ENCODE results near the gene DDX20.
A peak's percentile ranks its signal among the peaks of the same experiment; 100 is the strongest.

DDX20 gene, protein sequence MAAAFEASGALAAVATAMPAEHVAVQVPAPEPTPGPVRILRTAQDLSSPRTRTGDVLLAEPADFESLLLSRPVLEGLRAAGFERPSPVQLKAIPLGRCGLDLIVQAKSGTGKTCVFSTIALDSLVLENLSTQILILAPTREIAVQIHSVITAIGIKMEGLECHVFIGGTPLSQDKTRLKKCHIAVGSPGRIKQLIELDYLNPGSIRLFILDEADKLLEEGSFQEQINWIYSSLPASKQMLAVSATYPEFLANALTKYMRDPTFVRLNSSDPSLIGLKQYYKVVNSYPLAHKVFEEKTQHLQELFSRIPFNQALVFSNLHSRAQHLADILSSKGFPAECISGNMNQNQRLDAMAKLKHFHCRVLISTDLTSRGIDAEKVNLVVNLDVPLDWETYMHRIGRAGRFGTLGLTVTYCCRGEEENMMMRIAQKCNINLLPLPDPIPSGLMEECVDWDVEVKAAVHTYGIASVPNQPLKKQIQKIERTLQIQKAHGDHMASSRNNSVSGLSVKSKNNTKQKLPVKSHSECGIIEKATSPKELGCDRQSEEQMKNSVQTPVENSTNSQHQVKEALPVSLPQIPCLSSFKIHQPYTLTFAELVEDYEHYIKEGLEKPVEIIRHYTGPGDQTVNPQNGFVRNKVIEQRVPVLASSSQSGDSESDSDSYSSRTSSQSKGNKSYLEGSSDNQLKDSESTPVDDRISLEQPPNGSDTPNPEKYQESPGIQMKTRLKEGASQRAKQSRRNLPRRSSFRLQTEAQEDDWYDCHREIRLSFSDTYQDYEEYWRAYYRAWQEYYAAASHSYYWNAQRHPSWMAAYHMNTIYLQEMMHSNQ
- total RNA-seq: 82.5 to 120 reads per million in 2 experiments

DNA sequence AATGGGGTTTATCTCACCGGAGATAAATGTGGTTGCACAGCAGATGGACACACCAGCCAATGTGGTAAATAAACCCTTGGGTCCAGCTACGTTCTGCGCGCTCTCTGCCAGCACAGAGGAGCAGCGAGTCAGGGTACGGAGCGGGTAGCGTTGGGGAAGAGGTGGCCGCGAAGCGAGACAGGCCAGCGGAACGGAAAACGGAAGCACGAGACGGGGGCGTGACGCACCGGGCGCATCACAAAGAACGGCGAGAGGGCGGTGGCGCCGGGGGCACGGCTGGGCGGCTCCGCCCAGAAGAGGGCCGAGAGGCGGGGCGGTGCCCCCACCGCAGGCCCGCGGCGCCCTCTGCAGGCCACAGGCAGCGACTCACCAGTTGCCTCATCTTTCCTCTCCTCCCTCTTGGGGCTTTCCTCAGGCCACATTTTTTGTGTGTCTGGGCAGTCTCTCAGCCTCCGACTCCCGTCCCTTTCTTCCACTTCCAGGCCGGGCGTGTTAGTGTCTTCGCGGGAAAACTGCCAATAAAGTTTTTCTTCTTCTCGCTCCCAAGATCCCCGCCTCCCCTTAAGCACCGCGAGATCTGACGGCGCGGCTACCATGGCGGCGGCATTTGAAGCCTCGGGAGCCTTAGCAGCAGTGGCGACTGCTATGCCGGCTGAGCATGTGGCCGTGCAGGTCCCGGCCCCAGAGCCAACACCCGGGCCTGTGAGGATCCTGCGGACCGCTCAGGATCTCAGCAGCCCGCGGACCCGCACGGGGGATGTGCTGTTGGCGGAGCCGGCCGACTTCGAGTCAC lies at the start of gene DDX20:
DDX20 (plus strand) TSS at position 571 of the 793 bp plus-strand sequence; CDS start at position 595, 24 bp downstream.
- peak; percentile 92 for DNase-seq (ENCODE audit: low read depth)

DNA sequence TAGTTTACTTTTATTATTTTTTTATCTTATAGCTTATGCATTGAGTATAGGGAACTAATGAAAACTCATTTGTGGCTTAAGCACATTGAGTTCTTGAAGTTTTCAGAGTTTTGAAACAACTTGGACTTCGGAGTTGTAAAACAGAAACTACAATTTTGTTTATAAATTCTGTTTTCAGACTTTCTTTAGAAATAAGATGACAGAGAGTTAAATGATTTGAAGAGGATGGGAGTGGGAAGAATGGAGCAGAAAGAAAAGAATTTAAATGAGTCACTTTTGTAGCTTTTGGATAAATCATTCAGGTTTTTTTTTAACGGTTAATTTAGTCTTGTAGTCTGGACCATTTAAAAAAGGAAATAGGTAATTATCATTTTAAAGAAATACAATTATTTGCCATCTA lies 48.8 kb upstream of the DDX20 start:
- DNase-seq (ENCODE audit: low read depth): no peak

DNA sequence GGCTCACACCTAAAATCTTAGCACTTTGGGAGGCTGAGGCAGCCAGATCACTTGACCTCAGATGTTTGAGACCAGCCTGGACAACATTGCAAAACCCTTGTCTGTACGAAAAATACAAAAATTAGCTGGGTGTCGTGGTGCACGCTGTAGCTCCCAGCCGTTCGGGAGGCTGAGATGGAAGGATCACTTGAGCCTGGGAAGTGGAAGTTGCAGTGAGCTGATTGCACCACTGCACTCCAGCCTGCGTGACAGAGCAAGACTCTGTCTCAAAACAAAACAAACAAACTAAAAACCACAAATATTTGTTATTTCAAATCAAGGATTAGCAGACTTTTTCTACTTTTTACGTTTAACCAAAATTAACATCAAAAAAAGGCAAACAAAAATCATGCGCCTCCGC lies 47.8 kb upstream of the DDX20 start:
- DNase-seq (ENCODE audit: low read depth): no peak

DNA sequence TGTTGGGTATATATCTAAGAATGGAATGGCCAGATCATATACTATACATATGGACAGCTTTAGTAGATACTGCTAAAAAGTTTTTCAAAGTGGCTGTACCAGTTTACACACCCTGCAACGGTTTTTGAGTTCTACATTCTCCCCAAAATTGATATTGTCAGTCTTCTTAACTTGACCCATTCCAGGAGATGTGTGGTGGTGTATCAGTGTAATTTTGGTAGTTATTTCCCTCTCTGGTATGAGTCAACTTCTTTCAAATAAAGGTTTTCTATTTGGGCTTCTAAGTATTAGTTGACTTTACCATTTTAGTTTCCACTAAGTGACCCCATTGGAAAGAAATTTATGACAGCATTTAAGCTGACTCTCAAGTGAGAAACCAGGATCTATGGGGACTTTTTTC lies 45.7 kb upstream of the DDX20 start:
- DNase-seq (ENCODE audit: low read depth): no peak

DNA sequence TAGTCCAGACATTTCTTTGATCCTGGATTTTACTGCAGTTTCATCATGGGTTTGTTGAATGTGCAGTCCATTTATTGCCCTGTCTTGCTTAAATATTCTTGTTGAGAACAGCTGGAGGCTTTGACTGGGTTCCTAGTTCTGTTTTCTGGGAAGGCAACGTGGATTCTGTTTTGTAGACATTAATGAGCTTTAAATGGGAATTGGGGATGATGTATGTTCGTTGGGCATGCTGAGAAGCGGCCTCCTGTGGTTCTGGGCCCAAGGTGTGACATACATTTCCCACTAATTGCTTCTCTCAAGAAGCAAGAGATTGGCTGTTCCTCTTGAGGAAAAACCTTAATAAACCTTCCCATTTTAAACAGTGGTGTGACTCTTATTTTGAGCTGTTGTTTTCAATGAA lies 39.4 kb upstream of the DDX20 start:
- no peak for DNase-seq (ENCODE audit: low read depth)

DNA sequence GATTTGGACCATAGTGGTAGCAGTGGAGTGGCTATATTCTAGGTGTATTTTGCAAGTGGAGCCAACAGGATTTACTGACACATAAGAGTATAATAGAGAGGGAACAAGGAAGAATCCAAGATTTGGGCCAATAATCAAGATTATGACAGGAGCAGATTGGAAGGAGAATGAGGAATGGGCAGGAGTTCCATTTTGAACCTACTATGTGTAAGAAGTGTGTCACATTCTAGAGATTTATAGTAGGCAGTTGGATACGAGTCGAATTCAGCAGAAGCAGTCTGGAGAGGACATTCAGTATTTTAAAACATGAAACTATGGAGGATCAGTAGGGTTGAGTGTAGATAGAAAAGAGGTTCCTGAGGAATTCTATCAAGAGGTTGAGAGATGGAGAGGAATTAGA lies 38.3 kb upstream of the DDX20 start:
- DNase-seq (ENCODE audit: low read depth): no peak

DNA sequence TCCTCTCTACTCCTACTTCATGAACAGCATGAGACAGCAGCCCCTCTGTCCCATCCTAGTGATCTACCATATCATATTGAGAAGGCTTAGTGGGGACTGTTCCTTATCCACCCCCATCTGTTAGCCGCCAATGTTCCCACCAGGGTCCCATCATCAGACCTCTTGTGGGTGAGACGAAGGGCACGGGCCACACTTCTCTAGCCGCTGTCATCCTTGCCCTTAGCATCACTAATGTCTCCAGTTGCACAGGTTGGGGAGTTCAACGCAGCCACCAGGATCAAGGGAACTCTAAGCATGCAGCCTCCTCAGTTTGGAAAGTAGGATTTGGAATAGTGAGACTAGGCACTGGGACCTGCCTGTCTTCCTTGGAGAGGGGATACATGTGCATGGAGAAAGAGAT lies 36.6 kb upstream of the DDX20 start:
- no peak for DNase-seq (ENCODE audit: low read depth)

DNA sequence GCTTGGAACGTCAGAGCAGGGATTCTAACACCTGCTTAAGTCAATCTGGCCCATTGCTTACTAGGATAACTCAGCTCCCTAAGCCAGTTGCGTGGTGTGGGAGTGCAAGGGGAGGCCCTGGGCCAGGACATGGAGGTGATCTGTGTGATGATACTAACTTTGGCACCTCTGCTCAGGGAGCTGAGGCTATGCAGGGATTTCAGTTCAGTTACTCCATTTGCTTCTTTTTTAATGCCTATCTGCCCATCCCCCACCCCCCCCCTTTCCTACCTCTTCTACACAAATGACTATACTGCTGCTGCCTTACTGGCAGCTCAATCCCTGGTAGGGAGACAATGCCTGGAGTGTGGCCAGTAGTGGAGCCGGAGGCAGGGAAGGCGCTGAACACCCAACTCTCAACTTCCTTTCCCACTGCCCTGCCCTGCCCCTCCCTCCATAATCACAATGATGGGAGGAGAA lies 36.0 kb upstream of the DDX20 start:
- no peak for DNase-seq (ENCODE audit: low read depth)

DNA sequence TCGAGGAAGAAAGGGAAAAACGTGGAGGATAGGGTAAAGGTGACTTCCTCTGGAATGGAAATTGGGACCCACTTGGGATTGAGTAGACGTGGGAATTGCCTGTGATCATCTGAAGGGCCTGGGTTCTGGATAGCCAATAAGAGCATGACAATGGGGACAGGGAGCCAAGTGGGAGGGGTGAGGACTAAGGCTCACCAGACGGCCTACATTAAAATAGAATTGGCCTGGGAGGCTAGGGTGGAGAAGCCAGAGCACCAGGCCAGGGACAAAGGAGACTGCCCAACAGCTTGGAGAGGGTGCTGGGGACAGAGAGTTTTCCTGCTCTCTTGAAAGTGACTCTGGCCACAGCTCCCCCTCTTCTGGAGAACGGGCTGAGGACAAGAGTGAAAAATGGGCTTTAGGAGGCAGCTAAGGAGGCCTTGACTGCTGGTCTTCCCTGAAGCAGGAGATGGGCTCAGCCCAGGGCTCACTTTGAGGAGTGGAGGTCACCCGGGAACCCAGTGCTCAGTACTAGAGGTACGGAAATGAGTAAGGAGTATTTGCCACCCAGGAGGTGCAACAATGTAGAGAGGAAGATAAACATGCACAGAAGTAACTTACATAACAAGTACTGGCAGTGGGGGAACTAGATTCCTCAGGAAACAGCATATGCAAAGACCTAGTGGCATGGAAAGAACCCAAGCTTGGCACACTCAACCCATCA lies 35.3 kb upstream of the DDX20 start:
- DNase-seq (ENCODE audit: low read depth): no peak

DNA sequence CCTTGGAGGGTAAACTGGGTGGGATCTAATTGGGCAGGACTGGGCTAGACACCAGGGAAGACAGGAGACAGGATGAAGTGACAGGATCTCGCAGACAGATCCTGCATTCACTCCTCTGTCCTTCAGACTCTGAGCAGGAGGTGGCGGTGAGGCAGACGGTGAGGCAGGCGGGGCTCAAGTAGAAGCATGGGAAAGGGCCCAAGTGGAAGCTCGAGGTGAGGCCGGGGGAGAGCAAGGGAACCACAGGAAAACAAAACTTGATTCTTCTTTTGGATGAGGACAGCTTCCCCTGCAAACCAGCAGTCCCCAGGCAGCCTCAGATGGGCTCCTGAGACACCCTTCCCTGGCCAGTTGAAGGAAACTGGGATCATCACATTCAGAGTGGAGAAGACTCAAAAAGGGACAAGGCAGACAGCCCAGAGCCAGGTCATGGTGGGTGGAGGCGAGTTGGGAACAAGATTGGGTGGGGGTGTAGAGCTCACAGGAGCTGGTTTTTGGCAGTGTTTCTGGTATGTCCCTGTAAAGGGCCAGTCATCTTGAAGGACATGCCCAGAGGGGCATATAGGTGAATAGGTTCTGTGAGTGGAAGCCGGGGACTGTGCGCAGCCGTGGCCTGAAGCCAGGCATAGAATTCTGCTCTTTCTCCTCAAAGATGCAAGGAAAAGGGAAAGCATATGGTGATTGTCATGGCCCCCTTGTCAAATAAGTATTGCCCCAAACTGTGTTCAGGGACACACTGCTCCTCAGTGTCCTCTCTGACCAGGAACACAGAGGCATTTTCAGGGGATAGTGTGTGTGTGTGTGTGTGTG lies 34.5 kb upstream of the DDX20 start:
- DNase-seq (ENCODE audit: low read depth): no peak

DNA sequence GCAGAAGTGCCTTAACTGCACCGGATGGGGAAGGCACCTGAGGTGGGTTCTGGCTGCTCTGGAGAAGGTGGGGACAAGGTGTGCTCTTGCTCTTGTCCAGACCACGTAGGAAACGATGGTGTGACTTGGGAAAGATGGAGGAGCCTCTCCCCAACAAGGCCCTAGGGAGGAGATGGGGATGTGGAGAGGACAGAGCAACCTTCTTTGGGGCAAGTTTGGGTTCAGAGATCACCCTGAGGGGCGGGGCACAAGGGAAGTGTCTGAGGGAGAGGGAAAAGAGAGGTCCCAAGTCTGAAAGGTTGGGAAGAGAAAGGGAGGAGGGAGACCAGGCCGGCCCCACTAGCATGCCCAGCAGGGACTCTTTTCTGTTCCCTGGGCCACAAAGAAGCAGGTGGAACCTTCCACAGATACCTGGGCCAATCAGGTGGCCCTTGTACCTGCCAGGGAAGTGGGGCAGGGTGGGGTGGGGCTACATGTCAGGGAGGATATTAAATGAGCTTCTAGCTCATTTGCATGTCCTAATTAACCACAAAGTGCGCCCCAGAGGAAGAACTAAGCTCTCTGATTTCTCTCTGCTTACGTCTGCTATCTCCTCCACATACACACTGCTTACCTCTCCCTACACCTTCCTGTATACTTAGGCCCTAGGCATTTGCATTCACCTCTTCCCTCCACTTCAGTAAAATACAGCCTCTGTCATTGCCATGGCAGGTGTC lies 32.5 kb upstream of the DDX20 start:
- peak; percentile 57 for DNase-seq (ENCODE audit: low read depth)

DNA sequence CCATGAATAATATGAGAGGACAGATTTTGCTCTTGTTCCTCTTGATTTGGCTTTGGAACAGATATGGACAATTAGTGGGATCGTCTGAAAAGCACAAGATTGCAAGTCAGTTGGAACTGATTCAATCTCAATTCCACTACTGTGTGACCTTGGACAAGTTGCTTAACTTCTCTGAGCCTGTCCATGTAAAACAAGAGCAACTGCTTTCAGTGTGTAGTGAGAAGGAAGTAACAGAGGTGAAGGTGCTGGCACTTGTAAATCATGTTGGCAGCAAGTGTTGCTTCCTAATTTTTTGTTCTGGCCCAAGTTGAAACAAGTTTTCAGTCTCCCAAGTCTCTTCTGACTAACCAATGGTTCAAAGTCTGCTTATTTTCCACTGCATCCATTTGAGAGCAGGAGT lies 31.8 kb upstream of the DDX20 start:
- no peak for DNase-seq (ENCODE audit: low read depth)

DNA sequence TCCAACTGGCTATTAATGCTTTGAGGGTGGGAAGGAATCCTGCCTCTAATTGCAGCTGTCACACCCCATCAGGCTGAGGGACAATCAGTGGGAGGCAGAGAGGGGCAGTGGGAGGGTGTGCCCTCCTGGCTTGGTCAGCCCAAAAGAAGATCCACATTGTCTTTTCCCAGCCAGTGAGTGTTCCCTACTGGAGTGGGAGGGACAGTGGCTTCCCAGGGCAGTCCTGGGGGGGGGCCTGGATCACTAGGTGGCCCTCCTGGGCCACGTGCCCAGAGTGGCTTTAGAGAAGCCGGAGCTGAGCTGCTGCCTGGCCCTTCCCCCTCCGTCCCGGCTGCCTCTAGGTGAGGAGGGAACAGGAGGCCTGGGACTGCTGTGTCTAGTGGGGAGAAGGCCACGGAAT lies 30.5 kb upstream of the DDX20 start:
- no peak for DNase-seq (ENCODE audit: low read depth)

DNA sequence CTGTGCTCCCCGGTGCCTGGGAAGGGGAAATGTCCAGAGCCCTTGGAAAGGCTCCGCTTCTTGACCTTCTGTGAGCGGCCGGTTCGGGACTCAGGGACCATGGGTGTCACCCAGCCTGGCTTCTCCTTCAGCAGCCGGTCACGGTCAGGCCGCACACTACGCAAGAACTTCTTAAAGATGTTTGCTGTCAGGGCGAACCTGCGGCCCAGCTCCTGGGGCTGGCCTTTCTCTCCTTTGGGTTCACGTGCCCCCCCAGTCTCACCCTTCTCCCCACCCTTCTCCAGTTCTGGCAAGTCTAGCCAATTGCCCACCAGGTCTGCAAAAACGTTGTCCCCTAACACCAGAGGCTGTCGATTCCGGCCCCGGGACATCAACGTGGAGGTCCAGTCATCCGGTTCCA lies 28.6 kb upstream of the DDX20 start:
- DNase-seq (ENCODE audit: low read depth): no peak

DNA sequence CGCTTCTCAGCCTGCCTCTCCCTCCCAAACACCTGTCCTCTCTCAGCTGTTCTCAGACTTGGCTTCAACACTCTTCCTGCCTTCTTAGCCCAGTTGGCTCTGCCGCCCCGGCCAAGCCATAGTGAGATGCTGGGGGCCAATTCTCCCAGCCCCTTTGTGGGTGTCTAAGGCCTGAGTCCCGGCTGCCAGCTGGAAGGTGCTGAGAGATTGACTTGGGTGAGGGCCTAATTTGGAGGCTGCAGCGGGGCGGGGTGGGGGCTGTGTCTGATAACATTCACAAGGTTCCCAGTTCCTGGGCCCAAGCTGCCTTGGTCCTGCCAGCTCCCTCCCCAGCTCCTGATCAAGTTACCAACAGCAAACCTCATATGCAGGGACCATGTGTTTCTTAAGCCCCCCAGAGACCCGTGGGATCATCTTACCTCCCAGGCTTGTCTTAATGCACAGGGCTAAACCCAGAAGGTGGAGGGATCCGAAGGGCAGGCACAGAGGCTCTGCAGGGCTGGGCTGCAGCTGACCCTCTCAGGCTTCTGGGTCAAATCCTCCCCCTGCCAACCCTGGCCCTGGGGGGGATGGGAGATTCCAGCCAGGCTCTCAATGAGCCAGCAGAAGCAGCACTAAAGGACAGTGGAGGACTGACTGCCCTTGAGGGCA lies 26.3 kb upstream of the DDX20 start:
- no peak for DNase-seq (ENCODE audit: low read depth)

DNA sequence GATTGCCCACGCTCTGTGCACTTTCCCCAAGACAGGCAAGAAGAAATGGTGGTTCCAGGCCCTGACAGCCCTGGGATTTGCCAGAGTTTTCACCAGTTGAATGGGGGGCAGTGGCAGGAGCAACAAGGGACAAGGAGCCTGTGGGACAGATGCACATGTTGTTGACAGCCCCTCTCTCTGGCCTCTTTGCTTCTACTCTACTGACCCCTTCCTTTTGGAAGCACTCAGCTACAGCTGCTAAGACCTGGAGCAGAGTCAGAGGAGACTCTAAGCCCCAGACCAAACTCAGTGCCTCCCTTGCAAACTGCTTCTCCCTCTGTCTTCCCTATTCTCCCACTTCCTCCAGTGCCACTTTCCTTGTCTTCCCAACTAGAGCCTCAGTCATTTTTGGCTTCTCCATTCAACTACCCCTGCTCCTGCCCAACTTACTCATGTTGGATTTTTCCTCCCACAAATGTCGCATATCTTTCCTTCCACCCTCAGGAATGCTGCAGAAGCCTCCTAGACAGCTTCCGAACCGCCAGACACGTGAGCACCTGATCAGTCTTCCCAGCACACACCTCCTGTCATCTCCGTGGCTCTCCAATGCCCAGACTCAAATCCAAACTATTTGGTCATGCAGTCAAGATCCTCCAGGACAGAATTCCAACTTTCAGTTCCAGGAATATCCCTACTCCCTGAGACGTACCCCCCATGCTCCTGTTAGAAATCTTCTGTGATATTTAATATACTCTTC lies 25.6 kb upstream of the DDX20 start:
- DNase-seq (ENCODE audit: low read depth): no peak

DNA sequence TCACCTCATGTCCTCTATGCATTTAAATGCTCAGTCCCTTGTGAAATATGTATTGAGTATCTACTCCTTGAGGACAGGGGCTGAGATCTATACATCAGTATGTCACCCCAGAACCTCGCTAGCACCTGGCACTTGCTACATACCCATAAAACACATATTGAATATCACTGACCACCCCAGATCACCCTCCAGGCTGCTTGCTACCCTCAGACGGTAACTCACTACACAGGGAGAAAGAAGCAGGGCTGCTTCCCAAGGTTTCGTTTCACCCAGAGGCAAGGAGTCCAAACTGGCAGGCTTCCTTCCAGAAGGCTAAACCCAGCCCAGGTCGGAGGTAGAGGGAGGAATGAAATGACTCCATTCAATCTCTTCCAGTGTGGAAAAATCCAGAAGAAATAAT lies 25.0 kb upstream of the DDX20 start:
- DNase-seq (ENCODE audit: low read depth): no peak

DNA sequence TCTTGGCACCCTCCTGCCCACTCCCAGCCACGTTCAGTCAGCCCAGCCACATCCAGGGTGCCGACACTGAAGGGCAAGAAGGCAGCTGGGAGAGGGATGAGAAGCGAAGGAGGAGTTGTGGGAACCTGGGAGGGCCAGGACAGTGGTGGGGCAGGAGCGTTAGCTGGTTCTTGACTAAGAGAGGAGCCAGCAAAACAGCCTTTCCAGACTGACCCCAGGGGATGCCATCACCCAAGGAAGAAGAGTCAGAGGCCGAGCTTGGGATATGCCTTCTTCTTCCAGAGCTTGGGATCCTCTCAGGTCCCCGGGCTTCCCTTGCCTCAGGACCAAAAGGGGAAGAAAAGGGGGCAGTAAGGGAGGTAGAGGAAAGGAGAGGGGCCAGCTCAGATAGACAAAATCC lies 23.7 kb upstream of the DDX20 start:
- no peak for DNase-seq (ENCODE audit: low read depth)

DNA sequence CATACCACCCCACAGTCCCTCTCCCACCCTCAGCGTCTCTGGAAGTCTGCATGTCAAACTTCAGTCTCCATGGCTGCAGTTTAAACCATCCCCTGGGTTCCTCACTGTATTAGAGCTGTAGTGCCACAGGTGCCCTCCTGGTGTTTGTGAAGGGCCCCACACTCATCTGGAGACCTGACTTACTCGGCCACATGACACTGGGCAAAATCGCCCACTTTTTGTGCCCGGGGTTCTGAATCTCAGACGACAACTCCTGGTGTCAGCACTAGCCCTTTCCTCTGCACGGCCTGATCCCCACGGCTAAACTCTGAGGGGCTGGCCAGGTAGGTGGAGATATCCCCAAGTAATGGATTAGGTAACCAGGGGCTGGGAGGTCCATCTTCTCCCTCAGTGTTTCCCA lies 23.0 kb upstream of the DDX20 start:
- no peak for DNase-seq (ENCODE audit: low read depth)

Data from T follicular helper cell (primary cell).